Endodermal cell (in vitro differentiated cells): Measurements from ENCODE around the gene ASB6. TPM values are rescaled to one million over a fixed set of nuclear protein-coding genes. Genes with fewer than 3 reads are reported as not detected.
"Not testable (repeated sequence)": the region's sequence is repeated elsewhere in the genome, so short reads cannot be mapped to it uniquely, and the experiment has no call there.

Experiments used
- DNase-seq: peaks from one replicate; pipeline ENCODE4 v3.0.0-alpha.2; 2017
- H3K27ac ChIP-seq: 2 replicates; pipeline ENCODE4 v1.5.1; 2013; ENCODE audit warnings: mild to moderate bottlenecking, low read depth, low read length, moderate library complexity
- H3K27me3 ChIP-seq: 2 replicates; pipeline ENCODE4 v1.6.1; 2013; ENCODE audit warnings: mild to moderate bottlenecking, low read length, moderate library complexity; ENCODE audit not compliant: insufficient read depth, control insufficient read depth, poor library complexity, severe bottlenecking
- H3K36me3 ChIP-seq: 2 replicates; pipeline ENCODE4 v1.7.0; 2013; ENCODE audit warnings: mild to moderate bottlenecking, low read length, moderate library complexity; ENCODE audit not compliant: control insufficient read depth, insufficient read depth
- H3K4me1 ChIP-seq: one replicate; pipeline ENCODE4 v1.7.0; 2013; ENCODE audit warnings: low read length; ENCODE audit not compliant: control insufficient read depth, insufficient read depth
- H3K4me3 ChIP-seq: 2 replicates; pipeline ENCODE4 v1.5.1; 2013; ENCODE audit warnings: mild to moderate bottlenecking, low read length, moderate library complexity
- H3K9ac ChIP-seq: 2 replicates; pipeline ENCODE4 v1.6.1; 2013; ENCODE audit warnings: mild to moderate bottlenecking, low read length, moderate library complexity; ENCODE audit not compliant: poor library complexity, severe bottlenecking; ENCODE audit errors: extremely low read depth
- H3K9me3 ChIP-seq: 2 replicates; pipeline ENCODE4 v1.6.1; 2013; ENCODE audit warnings: mild to moderate bottlenecking, low read length, moderate library complexity; ENCODE audit not compliant: control insufficient read depth
- H3K27ac Mint-ChIP-seq: 2 replicates; pipeline ENCODE4 v1.8.0; 2020; ENCODE audit warnings: mixed read lengths
- H3K27me3 Mint-ChIP-seq: 2 replicates; pipeline ENCODE4 v1.8.0; 2021; ENCODE audit warnings: mild to moderate bottlenecking, mixed read lengths; ENCODE audit not compliant: insufficient read depth
- H3K36me3 Mint-ChIP-seq: 2 replicates; pipeline ENCODE4 v1.8.0; 2020; ENCODE audit warnings: low read depth, mixed read lengths
- H3K4me1 Mint-ChIP-seq: 2 replicates; pipeline ENCODE4 v1.8.0; 2020; ENCODE audit warnings: mixed read lengths
- H3K4me3 Mint-ChIP-seq: 2 replicates; pipeline ENCODE4 v1.8.0; 2020; ENCODE audit warnings: mild to moderate bottlenecking, moderate library complexity, mixed read lengths
- H3K9me3 Mint-ChIP-seq: 2 replicates; pipeline ENCODE4 v1.8.0; 2020; ENCODE audit warnings: mild to moderate bottlenecking, mixed read lengths
- CTCF ChIP-seq: fragments of 200-600 bp; sonication (generic); conservative IDR thresholded peaks from 2 replicates; pipeline ENCODE4 v1.5.0; 2021; ENCODE audit warnings: antibody characterized with exemption, mild to moderate bottlenecking
- WGBS, 2 experiments: methylation state at CpG; one replicate each; pipeline versions ENCODE4 v1.1.5 to v1.1.7; 2013; ENCODE audit warnings: missing lambda C conversion rate in 2 of 2, mixed read lengths in 1 of 2; ENCODE audit not compliant: insufficient coverage in 1 of 2, insufficient read length in 1 of 2; 5-methylcytosine and 5-hydroxymethylcytosine counted together
- total RNA-seq, 2 donors: library from RNA; stranded (reverse); fragmentation: NEBNext Ultra II Directional in 1 of 2; extraction: Animal tissue kit (Norgen Biotek cat#: 25700) in 1 of 2; gene quantifications; 2 replicates in 1 of 2; 3 replicates in 1 of 2; pipeline ENCODE4 v1.2.1, GENCODE V29; 2021

Gene ASB6
- total RNA-seq, 2 donors from 2014 or later, result 19.8 to 20.2 TPM

GRCh38 chr9:129639034-129639630, 2.8 kb downstream of the ASB6 start:
- Mint-ChIP-seq H3K27me3 (no peaks in the 10 kb centered on the region), H3K9me3 (no peaks in the 10 kb centered on the region), H3K4me3 (no peak overlapping the region), H3K36me3 (peaks cover 24% of the 10 kb centered on the region), H3K4me1 (peaks cover 10% of the 10 kb centered on the region), H3K27ac (no peak overlapping the region)
- WGBS, 2 experiments, result 95 to 96% methylated on average over 17 of the region's 17 CpGs
- H3K9ac ChIP-seq, result no peak overlapping the region
- no peak overlapping the region for H3K27ac ChIP-seq
- peaks cover 40% of the 10 kb centered on the region for H3K36me3 ChIP-seq
- DNase-seq, result no peak
- no peak for TF ChIP-seq CTCF
- H3K4me1 ChIP-seq, result peaks cover 6% of the 10 kb centered on the region
- H3K27me3 ChIP-seq, result no peaks in the 10 kb centered on the region
- no peaks in the 10 kb centered on the region for H3K9me3 ChIP-seq
- no peak overlapping the region for H3K4me3 ChIP-seq

- no peak overlapping the region for H3K4me3 ChIP-seq
- no peak for DNase-seq
- Mint-ChIP-seq H3K4me3 (no peak overlapping the region), H3K4me1 (peaks cover 10% of the 10 kb centered on the region), H3K27ac (no peak overlapping the region), H3K27me3 (no peaks in the 10 kb centered on the region), H3K9me3 (no peaks in the 10 kb centered on the region), H3K36me3 (peaks cover 34% of the 10 kb centered on the region)
- H3K27me3 ChIP-seq, result no peaks in the 10 kb centered on the region
- no peak overlapping the region for H3K27ac ChIP-seq
- WGBS, 2 experiments, result 92% methylated on average over 26 to 29 of the region's 29 CpGs
- peaks cover 52% of the 10 kb centered on the region for H3K36me3 ChIP-seq
- peaks cover 6% of the 10 kb centered on the region for H3K4me1 ChIP-seq
- no peak for TF ChIP-seq CTCF
- no peak overlapping the region for H3K9ac ChIP-seq
- H3K9me3 ChIP-seq, result no peaks in the 10 kb centered on the region
These were observed 4.1 kb downstream of the ASB6 start for GRCh38 chr9:129637673-129638439.

GRCh38 chr9:129637102-129637501, 4.8 kb downstream of the ASB6 start:
- Mint-ChIP-seq H3K4me1 (peaks cover 7% of the 10 kb centered on the region), H3K36me3 (peaks cover 40% of the 10 kb centered on the region), H3K27ac (no peak overlapping the region), H3K9me3 (no peaks in the 10 kb centered on the region), H3K27me3 (no peaks in the 10 kb centered on the region), H3K4me3 (no peak overlapping the region)
- no peak for DNase-seq
- no peak overlapping the region for H3K27ac ChIP-seq
- peaks cover 6% of the 10 kb centered on the region for H3K4me1 ChIP-seq
- H3K4me3 ChIP-seq, result no peak overlapping the region
- H3K9me3 ChIP-seq, result no peaks in the 10 kb centered on the region
- peaks cover 57% of the 10 kb centered on the region for H3K36me3 ChIP-seq
- H3K27me3 ChIP-seq, result no peaks in the 10 kb centered on the region
- no peak for TF ChIP-seq CTCF
- H3K9ac ChIP-seq, result no peak overlapping the region
- WGBS, 2 experiments, result 91 to 93% methylated on average over 5 to 9 of the region's 9 CpGs

- H3K9me3 Mint-ChIP-seq, H3K4me1 Mint-ChIP-seq, H3K4me3 Mint-ChIP-seq, H3K4me1 ChIP-seq, H3K9ac ChIP-seq, H3K4me3 ChIP-seq, H3K9me3 ChIP-seq, DNase-seq, H3K27ac ChIP-seq, H3K27ac Mint-ChIP-seq, H3K27me3 Mint-ChIP-seq, H3K27me3 ChIP-seq: not testable (repeated sequence)
- peaks cover 57% of the 10 kb centered on the region for H3K36me3 ChIP-seq
- WGBS, 2 experiments, result 92 to 99% methylated on average over 9 to 10 of the region's 10 CpGs
- H3K36me3 Mint-ChIP-seq, result peaks cover 40% of the 10 kb centered on the region
These were observed 5.6 kb downstream of the ASB6 start for GRCh38 chr9:129636343-129636742.
